ENCODE data around the gene TCHP. TPM values are rescaled to one million over a fixed set of nuclear protein-coding genes. Genes with fewer than 3 reads are reported as not detected.
A peak's percentile ranks its signal among the peaks of the same experiment; 100 is the strongest.

The TCHP gene
- total RNA-seq, 1 donor: 8.7 TPM

- no peak overlapping the region for H3K4me3 ChIP-seq (ENCODE audit: insufficient read depth, low read length)
- H3K36me3 ChIP-seq (ENCODE audit: insufficient read depth, low read length): peaks cover 50% of the 10 kb centered on the region
- H3K27ac ChIP-seq (ENCODE audit: low read depth, low read length): no peak overlapping the region
- H4K20me1 ChIP-seq (ENCODE audit: insufficient read depth, low read length): no peaks in the 10 kb centered on the region
- H3K4me2 ChIP-seq (ENCODE audit: insufficient read depth, low read length): no peak overlapping the region
- H3K79me2 ChIP-seq (ENCODE audit: insufficient read depth, low read length): peaks cover 31% of the 10 kb centered on the region
- H3K27me3 ChIP-seq (ENCODE audit: insufficient read depth, low read length): no peaks in the 10 kb centered on the region
- peaks cover 17% of the 10 kb centered on the region for H3K4me1 ChIP-seq (ENCODE audit: insufficient read depth, low read length)
- no peak overlapping the region for H2AFZ ChIP-seq (ENCODE audit: low read length)
- peak; percentile 62 for DNase-seq (ENCODE audit: insufficient read length, low spot score, missing footprints)
- H3K9me3 ChIP-seq (ENCODE audit: low read depth, low read length): no peaks in the 10 kb centered on the region
- no peak for TF ChIP-seq CTCF (IDR thresholded peaks at IDR 0.05; ENCODE audit: extremely low read depth, low read depth, low read length)
These were observed 2.9 kb downstream of the TCHP start for GRCh38 chr12:109902891-109903418.

- H3K36me3 ChIP-seq (ENCODE audit: insufficient read depth, low read length): peaks cover 68% of the 10 kb centered on the region
- no peak overlapping the region for H2AFZ ChIP-seq (ENCODE audit: low read length)
- TF ChIP-seq CTCF (IDR thresholded peaks at IDR 0.05; ENCODE audit: extremely low read depth, low read depth, low read length): no peak
- peaks cover 10% of the 10 kb centered on the region for H3K4me1 ChIP-seq (ENCODE audit: insufficient read depth, low read length)
- no peaks in the 10 kb centered on the region for H3K27me3 ChIP-seq (ENCODE audit: insufficient read depth, low read length)
- H3K27ac ChIP-seq (ENCODE audit: low read depth, low read length): no peak overlapping the region
- DNase-seq (ENCODE audit: insufficient read length, low spot score, missing footprints): no peak
- no peaks in the 10 kb centered on the region for H3K9me3 ChIP-seq (ENCODE audit: low read depth, low read length)
- H3K79me2 ChIP-seq (ENCODE audit: insufficient read depth, low read length): peaks cover 21% of the 10 kb centered on the region
- H4K20me1 ChIP-seq (ENCODE audit: insufficient read depth, low read length): no peaks in the 10 kb centered on the region
- no peak overlapping the region for H3K4me2 ChIP-seq (ENCODE audit: insufficient read depth, low read length)
- no peak overlapping the region for H3K4me3 ChIP-seq (ENCODE audit: insufficient read depth, low read length)
These were observed 5.2 kb downstream of the TCHP start for GRCh38 chr12:109905301-109905700.

- Histone ChIP-seq H3K79me2 (ENCODE audit: insufficient read depth, low read length) (no peaks in the 10 kb centered on the region), H3K36me3 (ENCODE audit: insufficient read depth, low read length) (peaks cover 77% of the 10 kb centered on the region), H3K27me3 (ENCODE audit: insufficient read depth, low read length) (no peaks in the 10 kb centered on the region), H4K20me1 (ENCODE audit: insufficient read depth, low read length) (no peaks in the 10 kb centered on the region), H3K9me3 (ENCODE audit: low read depth, low read length) (no peaks in the 10 kb centered on the region), H3K4me2 (ENCODE audit: insufficient read depth, low read length) (no peak overlapping the region), H3K4me1 (ENCODE audit: insufficient read depth, low read length) (no peaks in the 10 kb centered on the region), H3K27ac (ENCODE audit: low read depth, low read length) (no peak overlapping the region), H3K4me3 (ENCODE audit: insufficient read depth, low read length) (no peak overlapping the region), H2AFZ (ENCODE audit: low read length) (no peak overlapping the region)
- DNase-seq (ENCODE audit: insufficient read length, low spot score, missing footprints): no peak
- no peak for TF ChIP-seq CTCF (IDR thresholded peaks at IDR 0.05; ENCODE audit: extremely low read depth, low read depth, low read length)
These were observed 10.3 kb downstream of the TCHP start for GRCh38 chr12:109910254-109910968.

GRCh38 chr12:109910969-109911348 lies 10.9 kb downstream of the TCHP start:
- H3K79me2 ChIP-seq (ENCODE audit: insufficient read depth, low read length): no peaks in the 10 kb centered on the region
- H2AFZ ChIP-seq (ENCODE audit: low read length): no peak overlapping the region
- peaks cover 76% of the 10 kb centered on the region for H3K36me3 ChIP-seq (ENCODE audit: insufficient read depth, low read length)
- no peaks in the 10 kb centered on the region for H3K9me3 ChIP-seq (ENCODE audit: low read depth, low read length)
- H3K4me2 ChIP-seq (ENCODE audit: insufficient read depth, low read length): no peak overlapping the region
- H3K27me3 ChIP-seq (ENCODE audit: insufficient read depth, low read length): no peaks in the 10 kb centered on the region
- H3K4me3 ChIP-seq (ENCODE audit: insufficient read depth, low read length): no peak overlapping the region
- no peaks in the 10 kb centered on the region for H3K4me1 ChIP-seq (ENCODE audit: insufficient read depth, low read length)
- no peaks in the 10 kb centered on the region for H4K20me1 ChIP-seq (ENCODE audit: insufficient read depth, low read length)
- no peak overlapping the region for H3K27ac ChIP-seq (ENCODE audit: low read depth, low read length)
- TF ChIP-seq CTCF (IDR thresholded peaks at IDR 0.05; ENCODE audit: extremely low read depth, low read depth, low read length): peak; percentile 44
- peak; percentile 92 for DNase-seq (ENCODE audit: insufficient read length, low spot score, missing footprints)

All from osteoblast (primary cell).